ENCODE measurements around the gene RNU5B-1.
A peak's percentile ranks its signal among the peaks of the same experiment; 100 is the strongest.

RNU5B-1 gene

GRCh38 chr15:65303687-65304380 is 643 bp upstream of the RNU5B-1 start:
- H3K4me1 ChIP-seq (ENCODE audit: control extremely low read depth in 1 of 4, control insufficient read depth in 4 of 4, insufficient read depth in 4 of 4, low read length in 3 of 4), result peaks cover 2 to 29% (median 17%) of the 10 kb centered on the region in 4 experiments
- CTCF ChIA-PET, result interaction anchor here (1.3 to 1.6 kb wide), 2 partner anchors 9 to 118 kb away, joined by 3 to 4 read pairs; partner anchors contain the start of gene CLPX
- H3K27ac ChIP-seq (ENCODE audit: insufficient read depth in 1 of 2, low read depth in 1 of 2, low read length in 2 of 2, poor library complexity in 1 of 2, severe bottlenecking in 2 of 2), result peak overlapping the region; percentile 99 to 100
- POLR2A ChIA-PET, result interaction anchor here (1.0 to 3.6 kb wide), 13 partner anchors 9 to 119 kb away, joined by 3 to 42 read pairs (median 6); partner anchors contain the start of genes CLPX, PARP16 and RNU5A-1
- H3K36me3 ChIP-seq (ENCODE audit: control insufficient read depth in 4 of 4, insufficient read depth in 4 of 4, low read length in 3 of 4), result no peaks in the 10 kb centered on the region
- no peak for DNase-seq
- no peaks in the 10 kb centered on the region for H3K9me3 ChIP-seq (ENCODE audit: control extremely low read depth in 1 of 5, control insufficient read depth in 4 of 5, insufficient read depth in 2 of 5, low read depth in 1 of 5, low read length in 4 of 5)
- H3K4me3 ChIP-seq (ENCODE audit: control insufficient read depth in 1 of 7, extremely low read depth in 1 of 7, insufficient read depth in 4 of 7, low read depth in 2 of 7, low read length in 6 of 7), result peak overlapping the region in 6 of 7 experiments; percentile 65 to 84 (median 78)
- WGBS (ENCODE audit: insufficient coverage), result 2% methylated on average over 24 of the region's 24 CpGs
- H3K27me3 ChIP-seq (replicated peaks in 2 of 5; ENCODE audit: control insufficient read depth in 4 of 5, insufficient read depth in 5 of 5, low read length in 4 of 5), result no peaks in the 10 kb centered on the region

- Histone ChIP-seq H3K27ac (ENCODE audit: insufficient read depth in 1 of 2, low read depth in 1 of 2, low read length in 2 of 2, poor library complexity in 1 of 2, severe bottlenecking in 2 of 2) (peak overlapping the region in 1 of 2 experiments; percentile 100), H3K36me3 (ENCODE audit: control insufficient read depth in 4 of 4, insufficient read depth in 4 of 4, low read length in 3 of 4) (no peaks in the 10 kb centered on the region), H3K9me3 (ENCODE audit: control extremely low read depth in 1 of 5, control insufficient read depth in 4 of 5, insufficient read depth in 2 of 5, low read depth in 1 of 5, low read length in 4 of 5) (no peaks in the 10 kb centered on the region), H3K4me1 (ENCODE audit: control extremely low read depth in 1 of 4, control insufficient read depth in 4 of 4, insufficient read depth in 4 of 4, low read length in 3 of 4) (peaks cover 2 to 21% (median 16%) of the 10 kb centered on the region in 4 experiments), H3K27me3 (replicated peaks in 2 of 5; ENCODE audit: control insufficient read depth in 4 of 5, insufficient read depth in 5 of 5, low read length in 4 of 5) (no peaks in the 10 kb centered on the region), H3K4me3 (ENCODE audit: control insufficient read depth in 1 of 7, extremely low read depth in 1 of 7, insufficient read depth in 4 of 7, low read depth in 2 of 7, low read length in 6 of 7) (peak overlapping the region in 4 of 7 experiments; percentile 4 to 80 (median 48))
- 69% methylated on average over 12 of the region's 14 CpGs for WGBS (ENCODE audit: insufficient coverage)
- ChIA-PET CTCF (interaction anchor here (0.6 to 1.6 kb wide), 5 partner anchors 8 to 160 kb away, joined by 3 read pairs; no protein-coding TSS in a partner anchor), POLR2A (interaction anchor here (0.5 to 3.6 kb wide), 19 partner anchors 8 to 216 kb away, joined by 3 to 42 read pairs (median 6); partner anchors contain the start of genes CLPX, PARP16 and RNU5A-1)
- no peak for DNase-seq
Observed at GRCh38 chr15:65305150-65305758, 777 bp downstream of the RNU5B-1 start.

GRCh38 chr15:65305776-65306175 is 1.3 kb downstream of the RNU5B-1 start:
- no peaks in the 10 kb centered on the region for H3K27me3 ChIP-seq (replicated peaks in 2 of 5; ENCODE audit: control insufficient read depth in 4 of 5, insufficient read depth in 5 of 5, low read length in 4 of 5)
- no CpG with 5 or more reads among the region's 3 CpGs for WGBS (ENCODE audit: insufficient coverage)
- H3K9me3 ChIP-seq (ENCODE audit: control extremely low read depth in 1 of 5, control insufficient read depth in 4 of 5, insufficient read depth in 2 of 5, low read depth in 1 of 5, low read length in 4 of 5), result no peaks in the 10 kb centered on the region
- no peaks in the 10 kb centered on the region for H3K36me3 ChIP-seq (ENCODE audit: control insufficient read depth in 4 of 4, insufficient read depth in 4 of 4, low read length in 3 of 4)
- H3K27ac ChIP-seq (ENCODE audit: insufficient read depth in 1 of 2, low read depth in 1 of 2, low read length in 2 of 2, poor library complexity in 1 of 2, severe bottlenecking in 2 of 2), result no peak overlapping the region
- DNase-seq, result peak in 1 of 3 donors; percentile 38
- ChIA-PET POLR2A (interaction anchor here (1.8 to 3.6 kb wide), 3 partner anchors 11 to 20 kb away, joined by 10 to 42 read pairs (median 10); partner anchors contain the start of gene RNU5A-1), CTCF (no interaction called here)
- no peak overlapping the region for H3K4me3 ChIP-seq (ENCODE audit: control insufficient read depth in 1 of 7, extremely low read depth in 1 of 7, insufficient read depth in 4 of 7, low read depth in 2 of 7, low read length in 6 of 7)
- H3K4me1 ChIP-seq (ENCODE audit: control extremely low read depth in 1 of 4, control insufficient read depth in 4 of 4, insufficient read depth in 4 of 4, low read length in 3 of 4), result peaks cover 2 to 23% (median 16%) of the 10 kb centered on the region in 4 experiments

- POLR2A ChIA-PET, result interaction anchor here (3.6 kb wide), 1 partner anchor 12 kb away, joined by 42 read pairs; the partner anchor contains the start of gene RNU5A-1
- peaks cover 2 to 23% (median 16%) of the 10 kb centered on the region in 4 experiments for H3K4me1 ChIP-seq (ENCODE audit: control extremely low read depth in 1 of 4, control insufficient read depth in 4 of 4, insufficient read depth in 4 of 4, low read length in 3 of 4)
- H3K9me3 ChIP-seq (ENCODE audit: control extremely low read depth in 1 of 5, control insufficient read depth in 4 of 5, insufficient read depth in 2 of 5, low read depth in 1 of 5, low read length in 4 of 5), result no peaks in the 10 kb centered on the region
- DNase-seq, result no peak
- H3K27ac ChIP-seq (ENCODE audit: insufficient read depth in 1 of 2, low read depth in 1 of 2, low read length in 2 of 2, poor library complexity in 1 of 2, severe bottlenecking in 2 of 2), result no peak overlapping the region
- no peak overlapping the region for H3K4me3 ChIP-seq (ENCODE audit: control insufficient read depth in 1 of 7, extremely low read depth in 1 of 7, insufficient read depth in 4 of 7, low read depth in 2 of 7, low read length in 6 of 7)
- no peaks in the 10 kb centered on the region for H3K27me3 ChIP-seq (replicated peaks in 2 of 5; ENCODE audit: control insufficient read depth in 4 of 5, insufficient read depth in 5 of 5, low read length in 4 of 5)
- CTCF ChIA-PET, result interaction anchor here (2.8 kb wide), 1 partner anchor 79 kb away, joined by 12 read pairs; no protein-coding TSS in a partner anchor
- no peaks in the 10 kb centered on the region for H3K36me3 ChIP-seq (ENCODE audit: control insufficient read depth in 4 of 4, insufficient read depth in 4 of 4, low read length in 3 of 4)
Observed at GRCh38 chr15:65306551-65306950, 2.1 kb downstream of the RNU5B-1 start.

GRCh38 chr15:65307978-65308377 is 3.5 kb downstream of the RNU5B-1 start:
- no peaks in the 10 kb centered on the region for H3K27me3 ChIP-seq (replicated peaks in 2 of 5; ENCODE audit: control insufficient read depth in 4 of 5, insufficient read depth in 5 of 5, low read length in 4 of 5)
- H3K9me3 ChIP-seq (ENCODE audit: control extremely low read depth in 1 of 5, control insufficient read depth in 4 of 5, insufficient read depth in 2 of 5, low read depth in 1 of 5, low read length in 4 of 5), result no peaks in the 10 kb centered on the region
- ChIA-PET CTCF (interaction anchor here (1.4 to 2.8 kb wide), 3 partner anchors 9 to 77 kb away, joined by 3 to 12 read pairs (median 7); no protein-coding TSS in a partner anchor), POLR2A (interaction anchor here (0.7 kb wide), 1 partner anchor 77 kb away, joined by 4 read pairs; no protein-coding TSS in a partner anchor)
- no peak for DNase-seq
- no peaks in the 10 kb centered on the region for H3K36me3 ChIP-seq (ENCODE audit: control insufficient read depth in 4 of 4, insufficient read depth in 4 of 4, low read length in 3 of 4)
- peaks cover 2 to 23% (median 17%) of the 10 kb centered on the region in 4 experiments for H3K4me1 ChIP-seq (ENCODE audit: control extremely low read depth in 1 of 4, control insufficient read depth in 4 of 4, insufficient read depth in 4 of 4, low read length in 3 of 4)
- no peak overlapping the region for H3K27ac ChIP-seq (ENCODE audit: insufficient read depth in 1 of 2, low read depth in 1 of 2, low read length in 2 of 2, poor library complexity in 1 of 2, severe bottlenecking in 2 of 2)
- no peak overlapping the region for H3K4me3 ChIP-seq (ENCODE audit: control insufficient read depth in 1 of 7, extremely low read depth in 1 of 7, insufficient read depth in 4 of 7, low read depth in 2 of 7, low read length in 6 of 7)
- WGBS (ENCODE audit: insufficient coverage), result 93% methylated on average over 6 of the region's 6 CpGs

GRCh38 chr15:65309882-65310418 is 5.5 kb downstream of the RNU5B-1 start:
- Histone ChIP-seq H3K27me3 (replicated peaks in 2 of 5; ENCODE audit: control insufficient read depth in 4 of 5, insufficient read depth in 5 of 5, low read length in 4 of 5) (no peaks in the 10 kb centered on the region), H3K4me1 (ENCODE audit: control extremely low read depth in 1 of 4, control insufficient read depth in 4 of 4, insufficient read depth in 4 of 4, low read length in 3 of 4) (peaks cover 1 to 14% (median 8%) of the 10 kb centered on the region in 4 experiments), H3K4me3 (ENCODE audit: control insufficient read depth in 1 of 7, extremely low read depth in 1 of 7, insufficient read depth in 4 of 7, low read depth in 2 of 7, low read length in 6 of 7) (no peak overlapping the region), H3K36me3 (ENCODE audit: control insufficient read depth in 4 of 4, insufficient read depth in 4 of 4, low read length in 3 of 4) (no peaks in the 10 kb centered on the region), H3K27ac (ENCODE audit: insufficient read depth in 1 of 2, low read depth in 1 of 2, low read length in 2 of 2, poor library complexity in 1 of 2, severe bottlenecking in 2 of 2) (no peak overlapping the region), H3K9me3 (ENCODE audit: control extremely low read depth in 1 of 5, control insufficient read depth in 4 of 5, insufficient read depth in 2 of 5, low read depth in 1 of 5, low read length in 4 of 5) (no peaks in the 10 kb centered on the region)
- WGBS (ENCODE audit: insufficient coverage), result 97% methylated on average over 12 of the region's 12 CpGs
- no peak for DNase-seq
- POLR2A ChIA-PET, result no interaction called here
- CTCF ChIA-PET, result interaction anchor here (0.6 to 1.7 kb wide), 3 partner anchors 9 to 82 kb away, joined by 3 to 7 read pairs (median 4); no protein-coding TSS in a partner anchor

Measured in common myeloid progenitor, CD34-positive (primary cell).